Mesangial cell (primary cell): ENCODE measurements around the gene ALDH9A1. TPM values are rescaled to one million over a fixed set of nuclear protein-coding genes. Genes with fewer than 3 reads are reported as not detected.

Source experiments
- total RNA-seq: library from RNA; depleted of rRNA; stranded (reverse); fragments of >200 nt; gene quantifications from 2 replicates; pipeline ENCODE4 v1.2.3, GENCODE V29; 2015

Gene ALDH9A1
- 54.5 and 65.3 TPM in 2 replicates for total RNA-seq

DNA sequence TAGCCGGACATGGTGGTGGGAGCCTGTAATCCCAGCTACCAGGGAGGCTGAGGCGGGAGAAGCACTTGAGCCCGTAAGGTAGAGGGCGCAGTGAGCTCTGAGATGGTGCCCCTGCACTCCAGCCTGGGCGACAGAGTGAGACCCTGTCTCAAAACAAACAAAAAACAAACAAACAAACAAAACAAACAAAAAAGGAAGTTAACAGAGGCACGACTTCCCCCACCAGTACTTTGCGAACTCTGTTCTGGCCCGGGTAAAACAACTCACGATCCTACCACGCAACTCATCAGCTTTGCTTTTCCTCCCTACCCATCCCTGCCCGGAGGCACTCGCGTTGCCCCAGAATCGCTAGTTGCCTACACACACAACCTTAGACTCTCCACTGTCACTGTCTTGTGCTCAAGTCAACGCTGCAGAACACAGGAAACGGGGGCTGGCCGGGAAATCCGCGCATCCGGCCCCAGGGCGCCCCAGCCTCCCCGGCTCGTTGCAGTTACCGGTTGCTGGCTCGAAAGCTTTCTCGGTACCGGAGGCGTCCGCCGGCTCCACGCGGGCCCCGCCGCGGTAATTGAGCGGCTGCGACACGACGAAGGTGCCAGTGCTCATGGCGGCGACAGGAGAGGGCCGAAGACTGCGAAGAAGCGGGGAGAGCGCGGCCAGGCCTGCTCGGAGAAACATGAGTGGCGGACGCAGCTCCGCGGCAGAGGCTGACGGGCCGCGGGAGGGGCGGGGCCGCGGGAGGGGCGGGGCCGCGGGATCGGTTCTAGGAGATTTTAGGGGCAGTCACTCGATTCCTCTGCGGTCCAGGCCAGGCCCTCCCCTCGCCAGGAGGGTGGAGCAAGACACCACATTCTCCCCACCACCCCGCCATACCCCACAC is at the start of gene ALDH9A1:
ALDH9A1 (minus strand) TSS at position 682 of the 880 bp plus-strand sequence; CDS start at position 678, 4 bp downstream.

DNA sequence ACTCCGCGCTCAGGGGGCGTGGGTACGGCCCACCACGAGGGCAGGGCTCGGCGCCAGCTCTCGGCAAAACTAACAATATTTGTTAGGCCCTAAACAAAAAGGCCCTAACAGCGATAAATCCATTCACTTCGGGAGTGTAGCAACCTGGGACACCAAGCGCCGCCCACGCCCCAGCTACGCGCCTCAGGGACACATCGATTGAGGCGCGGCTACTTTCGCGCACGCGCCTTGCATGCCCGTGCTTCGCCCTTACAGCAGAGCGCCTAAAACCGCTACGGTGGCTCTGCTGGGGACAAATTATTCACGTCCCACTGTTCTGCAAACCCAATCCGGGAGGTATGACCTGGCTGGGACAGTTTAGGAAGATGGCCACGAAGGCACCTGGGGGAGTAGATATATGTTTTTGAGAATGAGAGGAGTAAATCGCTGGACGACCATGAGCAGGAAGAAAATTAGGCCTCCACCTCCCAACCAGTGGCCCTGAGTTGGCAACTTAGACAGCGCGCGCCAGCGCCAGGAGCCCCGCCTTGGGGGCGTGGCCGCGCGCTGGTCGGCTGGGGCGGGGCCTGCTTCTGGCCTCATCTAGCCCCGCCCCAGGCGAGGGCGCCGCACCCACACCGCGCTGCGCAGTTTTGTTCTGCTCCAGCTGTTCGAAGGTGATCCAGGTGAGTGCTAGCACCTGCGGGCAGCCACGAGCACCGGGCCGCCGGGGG is 67.6 kb downstream of the ALDH9A1 start, which contains the start of gene MGST3:
MGST3 (plus strand) TSS at position 606 of the 713 bp plus-strand sequence. CDS start 18,614 bp downstream, outside the sequence.

Other genes with a start within 250 kb of the ALDH9A1 start
- not detected in 2 replicates for gene LRRC52, start 154.6 kb downstream of the ALDH9A1 start, total RNA-seq
- gene MGST3, start 67.3 kb downstream of the ALDH9A1 start, total RNA-seq = 132 and 217 TPM in 2 replicates
- gene TMCO1, start 70.3 kb upstream of the ALDH9A1 start, total RNA-seq = 45.0 and 49.0 TPM in 2 replicates
- 64.7 and 118 TPM in 2 replicates for gene UCK2, start 129.1 kb upstream of the ALDH9A1 start, total RNA-seq